ENCODE data around the gene TNS1.

DNA sequence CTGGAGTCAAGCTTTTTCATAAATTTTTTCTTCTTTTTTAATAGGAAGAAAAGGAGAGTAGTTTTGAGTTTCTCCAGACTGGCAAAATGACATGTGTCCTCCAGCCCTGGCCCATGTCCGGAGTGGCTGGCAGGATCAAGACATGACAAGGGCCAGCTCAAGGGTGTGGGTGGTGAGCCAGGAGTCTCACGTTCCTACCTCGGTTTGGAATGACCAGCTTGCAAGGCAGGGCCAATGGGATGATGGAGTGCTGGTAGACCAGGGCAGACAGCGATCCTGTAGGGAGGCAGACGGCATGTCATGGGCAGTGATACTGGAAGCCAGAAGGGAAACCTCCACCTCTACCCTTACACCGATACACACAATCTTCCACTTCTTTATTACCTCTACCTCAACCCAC is 190.6 kb downstream of the TNS1 start:
- TF ChIP-seq, protein P1, sequence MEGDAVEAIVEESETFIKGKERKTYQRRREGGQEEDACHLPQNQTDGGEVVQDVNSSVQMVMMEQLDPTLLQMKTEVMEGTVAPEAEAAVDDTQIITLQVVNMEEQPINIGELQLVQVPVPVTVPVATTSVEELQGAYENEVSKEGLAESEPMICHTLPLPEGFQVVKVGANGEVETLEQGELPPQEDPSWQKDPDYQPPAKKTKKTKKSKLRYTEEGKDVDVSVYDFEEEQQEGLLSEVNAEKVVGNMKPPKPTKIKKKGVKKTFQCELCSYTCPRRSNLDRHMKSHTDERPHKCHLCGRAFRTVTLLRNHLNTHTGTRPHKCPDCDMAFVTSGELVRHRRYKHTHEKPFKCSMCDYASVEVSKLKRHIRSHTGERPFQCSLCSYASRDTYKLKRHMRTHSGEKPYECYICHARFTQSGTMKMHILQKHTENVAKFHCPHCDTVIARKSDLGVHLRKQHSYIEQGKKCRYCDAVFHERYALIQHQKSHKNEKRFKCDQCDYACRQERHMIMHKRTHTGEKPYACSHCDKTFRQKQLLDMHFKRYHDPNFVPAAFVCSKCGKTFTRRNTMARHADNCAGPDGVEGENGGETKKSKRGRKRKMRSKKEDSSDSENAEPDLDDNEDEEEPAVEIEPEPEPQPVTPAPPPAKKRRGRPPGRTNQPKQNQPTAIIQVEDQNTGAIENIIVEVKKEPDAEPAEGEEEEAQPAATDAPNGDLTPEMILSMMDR (IDR thresholded peaks at IDR 0.05) = no peak
- no peak for TF ChIP-seq POLR2A (IDR thresholded peaks at IDR 0.05)

Measured in thyroid gland (tissue), 4 donors.